ENCODE measurements around the gene KRT14.
"Not testable (repeated sequence)": the region's sequence is repeated elsewhere in the genome, so short reads cannot be mapped to it uniquely, and the experiment has no call there.

The KRT14 gene

GRCh38 chr17:41548844-41549595, 37.7 kb downstream of the KRT14 start:
- DNase-seq (ENCODE audit: low read depth in 1 of 2, low spot score in 1 of 2) = peak; percentile 64 to 79

GRCh38 chr17:41547921-41548843, 38.5 kb downstream of the KRT14 start:
- DNase-seq (ENCODE audit: low read depth in 1 of 2, low spot score in 1 of 2) = peak; percentile 32 to 61

- DNase-seq (ENCODE audit: low read depth in 1 of 2, low spot score in 1 of 2) = no peak
Observed at GRCh38 chr17:41547378-41547841, 39.3 kb downstream of the KRT14 start.

- no peak for DNase-seq (ENCODE audit: low read depth in 1 of 2, low spot score in 1 of 2)
Observed at GRCh38 chr17:41546819-41547218, 39.9 kb downstream of the KRT14 start.

GRCh38 chr17:41545829-41546410, 40.8 kb downstream of the KRT14 start:
- DNase-seq (ENCODE audit: low read depth in 1 of 2, low spot score in 1 of 2) = no peak

GRCh38 chr17:41544935-41545334, 41.8 kb downstream of the KRT14 start:
- no peak for DNase-seq (ENCODE audit: low read depth in 1 of 2, low spot score in 1 of 2)

GRCh38 chr17:41544491-41544892, 42.2 kb downstream of the KRT14 start:
- no peak for DNase-seq (ENCODE audit: low read depth in 1 of 2, low spot score in 1 of 2)

GRCh38 chr17:41542786-41543185, 43.9 kb downstream of the KRT14 start:
- DNase-seq (ENCODE audit: low read depth in 1 of 2, low spot score in 1 of 2) = not testable (repeated sequence)

- DNase-seq (ENCODE audit: low read depth in 1 of 2, low spot score in 1 of 2) = no peak
Observed at GRCh38 chr17:41542357-41542756, 44.3 kb downstream of the KRT14 start.

- no peak for DNase-seq (ENCODE audit: low read depth in 1 of 2, low spot score in 1 of 2)
Observed at GRCh38 chr17:41540921-41541625, 45.6 kb downstream of the KRT14 start.

- DNase-seq (ENCODE audit: low read depth in 1 of 2, low spot score in 1 of 2) = no peak
Observed at GRCh38 chr17:41539979-41540701, 46.6 kb downstream of the KRT14 start.

- DNase-seq (ENCODE audit: low read depth in 1 of 2, low spot score in 1 of 2) = no peak
Observed at GRCh38 chr17:41539071-41539492, 47.6 kb downstream of the KRT14 start.

- DNase-seq (ENCODE audit: low read depth in 1 of 2, low spot score in 1 of 2) = no peak
Observed at GRCh38 chr17:41538565-41538991, 48.1 kb downstream of the KRT14 start.

- no peak for DNase-seq (ENCODE audit: low read depth in 1 of 2, low spot score in 1 of 2)
Observed at GRCh38 chr17:41537990-41538389, 48.7 kb downstream of the KRT14 start.

- DNase-seq (ENCODE audit: low read depth in 1 of 2, low spot score in 1 of 2) = no peak
Observed at GRCh38 chr17:41537614-41537954, 49.1 kb downstream of the KRT14 start.

GRCh38 chr17:41536741-41537613, 49.7 kb downstream of the KRT14 start:
- no peak for DNase-seq (ENCODE audit: low read depth in 1 of 2, low spot score in 1 of 2)

- DNase-seq (ENCODE audit: low read depth in 1 of 2, low spot score in 1 of 2) = no peak
Observed at GRCh38 chr17:41535764-41536481, 50.8 kb downstream of the KRT14 start.

GRCh38 chr17:41534899-41535546, 51.7 kb downstream of the KRT14 start:
- no peak for DNase-seq (ENCODE audit: low read depth in 1 of 2, low spot score in 1 of 2)
